Thyroid gland (tissue), 4 donors: Measurements from ENCODE around the gene CENPI.

Source experiments
- CTCF ChIP-seq, 6 experiments: fragments of 200-600 bp in 3 of 6; fragments of 450-650 bp in 3 of 6; sonication (generic) in 3 of 6; IDR thresholded peaks; one replicate each; pipeline ENCODE4 v1.5.1; 2016 to 2019; ENCODE audit warnings: antibody characterized with exemption in 6 of 6, mild to moderate bottlenecking in 2 of 6, inconsistent platforms in 1 of 6, moderate library complexity in 1 of 6
- POLR2A ChIP-seq, 2 donors: fragments of 450-650 bp; IDR thresholded peaks; one replicate each; pipeline ENCODE4 v1.6.1; 2017; ENCODE audit warnings: antibody characterized with exemption in 2 of 2, mild to moderate bottlenecking in 2 of 2, moderate library complexity in 1 of 2

- TF ChIP-seq POLR2A (IDR thresholded peaks at IDR 0.05) (no peak), CTCF (IDR thresholded peaks at IDR 0.05) (no peak)
Measured at GRCh38 chrX:101136235-101136634, 38.2 kb downstream of the CENPI start.
